ENCODE data around the gene GTF2IRD1. TPM values are rescaled to one million over a fixed set of nuclear protein-coding genes. Genes with fewer than 3 reads are reported as not detected.

Gene GTF2IRD1
- total and polyA plus RNA-seq, 9 of the 15 experiments (the other 6 are each of a cell fraction or from before 2014, with no cell fraction given) = 9.1 to 30.2 (median 14.0) TPM

DNA sequence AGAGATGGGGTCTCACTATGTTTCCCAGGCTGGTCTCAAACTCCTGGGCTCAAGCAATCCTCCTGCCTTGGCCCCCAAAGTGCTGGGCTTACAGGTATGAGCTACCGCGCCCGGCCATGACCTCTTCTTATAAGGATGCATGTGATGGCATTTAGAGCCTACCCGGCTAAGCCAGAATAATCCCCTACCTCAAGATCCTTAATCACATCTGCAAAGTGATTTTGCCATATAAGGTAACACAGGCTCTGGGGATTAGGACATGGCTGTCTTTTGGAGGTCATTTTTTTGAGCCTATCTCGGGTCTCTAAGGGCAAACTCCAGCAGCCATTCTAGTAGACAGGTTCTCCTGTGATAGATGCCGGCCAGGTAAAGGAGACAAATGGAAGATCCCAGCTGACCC lies 39.6 kb downstream of the GTF2IRD1 start (continued):
- TF ChIP-seq ZNF77 (CRISPR knock-in tag; IDR thresholded peaks at IDR 0.05) = no peak
- TF ChIP-seq, protein P1, sequence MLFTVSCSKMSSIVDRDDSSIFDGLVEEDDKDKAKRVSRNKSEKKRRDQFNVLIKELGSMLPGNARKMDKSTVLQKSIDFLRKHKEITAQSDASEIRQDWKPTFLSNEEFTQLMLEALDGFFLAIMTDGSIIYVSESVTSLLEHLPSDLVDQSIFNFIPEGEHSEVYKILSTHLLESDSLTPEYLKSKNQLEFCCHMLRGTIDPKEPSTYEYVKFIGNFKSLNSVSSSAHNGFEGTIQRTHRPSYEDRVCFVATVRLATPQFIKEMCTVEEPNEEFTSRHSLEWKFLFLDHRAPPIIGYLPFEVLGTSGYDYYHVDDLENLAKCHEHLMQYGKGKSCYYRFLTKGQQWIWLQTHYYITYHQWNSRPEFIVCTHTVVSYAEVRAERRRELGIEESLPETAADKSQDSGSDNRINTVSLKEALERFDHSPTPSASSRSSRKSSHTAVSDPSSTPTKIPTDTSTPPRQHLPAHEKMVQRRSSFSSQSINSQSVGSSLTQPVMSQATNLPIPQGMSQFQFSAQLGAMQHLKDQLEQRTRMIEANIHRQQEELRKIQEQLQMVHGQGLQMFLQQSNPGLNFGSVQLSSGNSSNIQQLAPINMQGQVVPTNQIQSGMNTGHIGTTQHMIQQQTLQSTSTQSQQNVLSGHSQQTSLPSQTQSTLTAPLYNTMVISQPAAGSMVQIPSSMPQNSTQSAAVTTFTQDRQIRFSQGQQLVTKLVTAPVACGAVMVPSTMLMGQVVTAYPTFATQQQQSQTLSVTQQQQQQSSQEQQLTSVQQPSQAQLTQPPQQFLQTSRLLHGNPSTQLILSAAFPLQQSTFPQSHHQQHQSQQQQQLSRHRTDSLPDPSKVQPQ (CRISPR knock-in tag; IDR thresholded peaks at IDR 0.05; ENCODE audit: borderline replicate concordance) = no peak
- TF ChIP-seq RCOR1 (IDR thresholded peaks at IDR 0.05; ENCODE audit: borderline replicate concordance in 1 of 2, low read depth in 2 of 2, low read length in 2 of 2) = no peak
- TF ChIP-seq, protein P2, sequence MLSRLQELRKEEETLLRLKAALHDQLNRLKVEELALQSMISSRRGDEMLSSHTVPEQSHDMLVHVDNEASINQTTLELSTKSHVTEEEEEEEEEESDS (CRISPR knock-in tag; IDR thresholded peaks at IDR 0.05) = no peak
- no peak for TF ChIP-seq NCOR1 (IDR thresholded peaks at IDR 0.05)
- TF ChIP-seq ETS2 (tag; IDR thresholded peaks at IDR 0.05; ENCODE audit: borderline replicate concordance, poor library complexity, severe bottlenecking) = no peak
- TF ChIP-seq STAG1 (CRISPR knock-in tag; IDR thresholded peaks at IDR 0.05; ENCODE audit: borderline replicate concordance) = no peak

DNA sequence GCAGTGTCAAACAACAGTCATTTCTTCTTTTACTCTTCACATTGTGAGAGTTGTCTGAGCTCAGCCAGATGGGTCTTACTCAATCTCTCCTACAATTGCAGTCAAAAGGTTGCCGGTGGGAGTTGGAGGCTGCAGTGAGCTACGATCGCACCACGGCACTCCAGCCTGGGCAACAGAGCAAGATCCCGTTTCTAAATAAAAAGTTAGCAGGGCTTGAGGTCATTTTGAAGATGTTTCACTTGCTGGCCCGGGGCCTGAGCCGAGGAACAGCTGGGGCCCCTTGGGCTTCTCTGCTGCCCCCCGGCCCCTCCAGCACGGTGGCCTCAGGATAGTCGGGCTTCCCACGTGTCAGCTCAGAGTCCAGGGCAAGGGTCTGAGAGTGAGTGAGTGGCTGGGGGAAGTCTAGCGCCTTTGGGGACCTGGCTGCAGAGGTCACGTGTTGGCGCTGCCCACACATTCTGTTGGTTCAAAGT lies 40.4 kb downstream of the GTF2IRD1 start:
- no TSS peak for BruUV-seq (replicated peaks)
- WGBS (ENCODE audit: insufficient coverage, low coverage, missing lambda C conversion rate) = 82% methylated on average over 14 of the region's 14 CpGs
- in situ Hi-C loops (cut with MboI) = no loop called here
- no peak for FAIRE-seq
- Histone ChIP-seq H3K9me1 (ENCODE audit: control insufficient read depth, insufficient read depth, low read length) (no peaks in the 10 kb centered on the region), H3K4me1 (replicated peaks in 1 of 2; ENCODE audit: control insufficient read depth in 2 of 2, insufficient read depth in 2 of 2, low read length in 2 of 2) (peaks cover 0 to 6% of the 10 kb centered on the region in 2 experiments; a peak in 2 of 5 replicates), H2AFZ (ENCODE audit: low read depth, low read length) (no peak overlapping the region), H3K36me3 (ENCODE audit: control insufficient read depth, insufficient read depth, low read length) (no peaks in the 10 kb centered on the region), H3K27me3 (ENCODE audit: control insufficient read depth in 2 of 2, insufficient read depth in 2 of 2, low read length in 2 of 2) (no peaks in the 10 kb centered on the region), H3K4me2 (ENCODE audit: insufficient read depth, low read length) (no peak overlapping the region), H3K9me3 (replicated peaks; ENCODE audit: control insufficient read depth, insufficient read depth, low read depth, low read length) (no peaks in the 10 kb centered on the region), H3K4me3 (no peak overlapping the region), H3K27ac (ENCODE audit: extremely low read depth, low read depth, low read length) (no peak overlapping the region), H4K20me1 (replicated peaks; ENCODE audit: control insufficient read depth, insufficient read depth, low read length) (no peaks in the 10 kb centered on the region), H3K79me2 (ENCODE audit: control insufficient read depth, insufficient read depth, low read length) (no peaks in the 10 kb centered on the region), H3K9ac (ENCODE audit: insufficient read depth in 1 of 2, low read depth in 2 of 2, low read length in 2 of 2) (no peak overlapping the region)
- ATAC-seq = no peak
- intact Hi-C loops (cut with micrococcal nuclease) = no loop called here
- no peak for DNase-seq (ENCODE audit: extremely low read depth in 1 of 4, low spot score in 3 of 4)
- CTCF ChIA-PET (ENCODE audit: low intra/inter-chr PET ratio) = no interaction called here
- POLR2A ChIA-PET = interaction anchor here (1.2 kb wide), 1 partner anchor 13 kb away, joined by 4 read pairs; no protein-coding TSS in a partner anchor
- TF ChIP-seq, protein P3, sequence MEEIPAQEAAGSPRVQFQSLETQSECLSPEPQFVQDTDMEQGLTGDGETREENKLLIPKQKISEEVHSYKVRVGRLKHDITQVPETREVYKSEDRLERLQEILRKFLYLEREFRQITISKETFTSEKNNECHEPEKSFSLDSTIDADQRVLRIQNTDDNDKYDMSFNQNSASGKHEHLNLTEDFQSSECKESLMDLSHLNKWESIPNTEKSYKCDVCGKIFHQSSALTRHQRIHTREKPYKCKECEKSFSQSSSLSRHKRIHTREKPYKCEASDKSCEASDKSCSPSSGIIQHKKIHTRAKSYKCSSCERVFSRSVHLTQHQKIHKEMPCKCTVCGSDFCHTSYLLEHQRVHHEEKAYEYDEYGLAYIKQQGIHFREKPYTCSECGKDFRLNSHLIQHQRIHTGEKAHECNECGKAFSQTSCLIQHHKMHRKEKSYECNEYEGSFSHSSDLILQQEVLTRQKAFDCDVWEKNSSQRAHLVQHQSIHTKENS (CRISPR knock-in tag; IDR thresholded peaks at IDR 0.05) = no peak
- no peak for TF ChIP-seq KLF13 (tag; IDR thresholded peaks at IDR 0.05; ENCODE audit: borderline replicate concordance, low read depth)
